ENCODE data around the gene TGM6. TPM values are rescaled to one million over a fixed set of nuclear protein-coding genes. Genes with fewer than 3 reads are reported as not detected.

TGM6 gene
- total and polyA plus RNA-seq, 11 donors = not detected

GRCh38 chr20:2475850-2476741, 95.4 kb downstream of the TGM6 start:
- H3K9me3 ChIP-seq = peaks cover 0 to 7% (median 0%) of the 10 kb centered on the region in 12 donors
- H3K4me1 ChIP-seq = peaks cover 0 to 4% (median 0%) of the 10 kb centered on the region in 12 donors
- peaks cover 0 to 10% (median 3%) of the 10 kb centered on the region in 9 donors for H3K36me3 ChIP-seq
- intact Hi-C loops (cut with DNase I) = no loop called here
- no peak for DNase-seq
- H3K27ac ChIP-seq = no peak overlapping the region
- WGBS, 4 donors = 96 to 97% (median 96%) methylated on average over 6 to 9 of the region's 9 CpGs
- peak in 1 of 4 donors; percentile 49 for ATAC-seq
- no peaks in the 10 kb centered on the region for H3K27me3 ChIP-seq
- no peak for TF ChIP-seq POLR2A (IDR thresholded peaks at IDR 0.05)
- no peak for TF ChIP-seq CTCF (IDR thresholded peaks at IDR 0.05)
- H3K4me3 ChIP-seq = no peak overlapping the region

GRCh38 chr20:2476742-2477615, 96.3 kb downstream of the TGM6 start:
- H3K27ac ChIP-seq = peak overlapping the region in 1 of 12 donors; percentile 5
- H3K27me3 ChIP-seq = no peaks in the 10 kb centered on the region
- DNase-seq = no peak
- intact Hi-C loops (cut with DNase I) = no loop called here
- 73 to 87% (median 77%) methylated on average over 5 of the region's 5 CpGs for WGBS, 4 donors
- peaks cover 0 to 19% (median 9%) of the 10 kb centered on the region in 9 donors for H3K36me3 ChIP-seq
- no peak for TF ChIP-seq POLR2A (IDR thresholded peaks at IDR 0.05)
- TF ChIP-seq CTCF (IDR thresholded peaks at IDR 0.05) = no peak
- peaks cover 0 to 7% (median 0%) of the 10 kb centered on the region in 12 donors for H3K9me3 ChIP-seq
- no peak for ATAC-seq
- H3K4me3 ChIP-seq = no peak overlapping the region
- no peaks in the 10 kb centered on the region for H3K4me1 ChIP-seq

- peaks cover 0 to 53% (median 35%) of the 10 kb centered on the region in 9 donors for H3K36me3 ChIP-seq
- ATAC-seq (no peak), DNase-seq (no peak)
- intact Hi-C loops (cut with DNase I) = no loop called here
- H3K4me1 ChIP-seq = peaks cover 0 to 6% (median 2%) of the 10 kb centered on the region in 12 donors
- no peak for TF ChIP-seq CTCF (IDR thresholded peaks at IDR 0.05)
- no peak for TF ChIP-seq POLR2A (IDR thresholded peaks at IDR 0.05)
- peaks cover 0 to 7% (median 0%) of the 10 kb centered on the region in 12 donors for H3K9me3 ChIP-seq
- H3K27ac ChIP-seq = no peak overlapping the region
- WGBS, 4 donors = 97 to 100% (median 99%) methylated on average over 2 of the region's 2 CpGs
- H3K4me3 ChIP-seq = no peak overlapping the region
- no peaks in the 10 kb centered on the region for H3K27me3 ChIP-seq
Observed at GRCh38 chr20:2480381-2480780, 99.7 kb downstream of the TGM6 start.

Other genes starting within 250 kb of the TGM6 start
- gene TGM3, start 84.9 kb upstream of the TGM6 start, total RNA-seq = not detected
- gene TGM3, start 84.9 kb upstream of the TGM6 start, polyA plus RNA-seq = under 1 TPM in 1 of 2 donors, not detected in 1; 0.04 TPM
- 100 to 1,000 TPM in 2 of 9 donors, 10 to 100 TPM in 7; 36.8 to 132 (median 75.5) TPM for gene SNRPB, start 89.9 kb downstream of the TGM6 start, total RNA-seq
- gene SNRPB, start 89.9 kb downstream of the TGM6 start, polyA plus RNA-seq = 100 to 1,000 TPM in 1 of 2 donors, 10 to 100 TPM in 1; 77.4 to 290 TPM
- 1 to 10 TPM; 4.2 to 8.6 (median 5.4) TPM for gene ZNF343, start 128.0 kb downstream of the TGM6 start, total RNA-seq
- 1 to 10 TPM; 2.6 to 5.6 TPM for gene ZNF343, start 128.0 kb downstream of the TGM6 start, polyA plus RNA-seq
- gene TMC2, start 155.7 kb downstream of the TGM6 start, total RNA-seq = not detected
- not detected for gene TMC2, start 155.7 kb downstream of the TGM6 start, polyA plus RNA-seq